Neuronal stem cell (in vitro differentiated cells): Measurements from ENCODE around the gene PRIMA1.

Experiments used
- DNase-seq: peaks from one replicate; pipeline ENCODE4 v3.0.0-alpha.2; 2013; ENCODE audit warnings: low spot score
- H2AFZ ChIP-seq: one replicate; pipeline ENCODE4 v1.6.1; 2013; ENCODE audit warnings: mild to moderate bottlenecking, low read length, inconsistent platforms
- H2AK5ac ChIP-seq: 2 replicates; pipeline ENCODE4 v1.6.1; 2013; ENCODE audit warnings: low read depth, mild to moderate bottlenecking, inconsistent platforms, low read length, moderate library complexity, mixed read lengths
- H2BK120ac ChIP-seq: 2 replicates; pipeline ENCODE4 v1.6.1; 2013; ENCODE audit warnings: low read depth, mild to moderate bottlenecking, inconsistent platforms, low read length, moderate library complexity, mixed read lengths
- H2BK12ac ChIP-seq: one replicate; pipeline ENCODE4 v1.6.1; 2013; ENCODE audit warnings: low read length, inconsistent platforms
- H2BK15ac ChIP-seq: 2 replicates; pipeline ENCODE4 v1.6.1; 2013; ENCODE audit warnings: mild to moderate bottlenecking, low read length, inconsistent platforms, mixed read lengths
- H2BK5ac ChIP-seq: one replicate; pipeline ENCODE4 v1.6.1; 2013; ENCODE audit warnings: inconsistent platforms, mild to moderate bottlenecking, low read length, moderate library complexity
- H3K14ac ChIP-seq: one replicate; pipeline ENCODE4 v1.6.1; 2013; ENCODE audit warnings: low read length, inconsistent platforms
- H3K18ac ChIP-seq: 2 replicates; pipeline ENCODE4 v1.6.1; 2013; ENCODE audit warnings: low read length, inconsistent platforms
- H3K23ac ChIP-seq: 2 replicates; pipeline ENCODE4 v1.6.1; 2013; ENCODE audit warnings: low read depth, mild to moderate bottlenecking, mixed read lengths, low read length, inconsistent platforms; ENCODE audit not compliant: poor library complexity
- H3K27ac ChIP-seq: replicated peaks from 3 replicates; pipeline ENCODE4 v1.5.1; 2013; ENCODE audit warnings: low read length, inconsistent platforms
- H3K27me3 ChIP-seq, 3 experiments: 2 replicates each; pipeline ENCODE4 v1.6.1; 2013; ENCODE audit warnings: low read length in 3 of 3, mild to moderate bottlenecking in 2 of 3, inconsistent platforms in 1 of 3, low read depth in 1 of 3, mixed read lengths in 1 of 3, moderate library complexity in 1 of 3; ENCODE audit not compliant: control insufficient read depth in 3 of 3, insufficient read depth in 3 of 3
- H3K36me3 ChIP-seq, 2 donors: replicated peaks in 1 of 2; 2 replicates each; pipeline ENCODE4 v1.6.1; 2013; ENCODE audit warnings: low read length in 2 of 2; ENCODE audit not compliant: control insufficient read depth in 2 of 2, insufficient read depth in 2 of 2
- H3K4ac ChIP-seq: 2 replicates; pipeline ENCODE4 v1.6.1; 2013; ENCODE audit warnings: inconsistent platforms, mild to moderate bottlenecking, low read length, moderate library complexity
- H3K4me1 ChIP-seq, 2 donors: 1 replicate in 1 of 2; 2 replicates in 1 of 2; pipeline ENCODE4 v1.6.1; 2013; ENCODE audit warnings: low read length in 2 of 2, low read depth in 1 of 2; ENCODE audit not compliant: control insufficient read depth in 2 of 2, insufficient read depth in 1 of 2
- H3K4me2 ChIP-seq: one replicate; pipeline ENCODE4 v1.6.1; 2013; ENCODE audit warnings: mild to moderate bottlenecking, low read length, inconsistent platforms; ENCODE audit not compliant: insufficient read depth, poor library complexity, severe bottlenecking
- H3K4me3 ChIP-seq, 2 donors: 2 replicates each; pipeline ENCODE4 v1.5.1; 2013; ENCODE audit warnings: low read length in 2 of 2, mild to moderate bottlenecking in 2 of 2, inconsistent platforms in 1 of 2, moderate library complexity in 1 of 2
- H3K79me1 ChIP-seq: one replicate; pipeline ENCODE4 v1.6.1; 2013; ENCODE audit warnings: low read depth, mild to moderate bottlenecking, inconsistent platforms, low read length, moderate library complexity
- H3K9ac ChIP-seq: one replicate; pipeline ENCODE4 v1.6.1; 2013; ENCODE audit warnings: mild to moderate bottlenecking, low read depth, low read length, inconsistent platforms; ENCODE audit not compliant: poor library complexity
- H3K9me3 ChIP-seq, 2 donors: replicated peaks in 1 of 2; 2 replicates each; pipeline versions ENCODE3 to v1.6.1; 2013; ENCODE audit warnings: low read length in 2 of 2, mild to moderate bottlenecking in 2 of 2, inconsistent platforms in 1 of 2, low read depth in 1 of 2, mixed read lengths in 1 of 2, moderate library complexity in 1 of 2; ENCODE audit not compliant: control insufficient read depth in 2 of 2, insufficient read depth in 1 of 2
- H4K8ac ChIP-seq: one replicate; pipeline ENCODE4 v1.6.1; 2013; ENCODE audit warnings: low read depth, mild to moderate bottlenecking, inconsistent platforms, low read length, moderate library complexity
- H4K91ac ChIP-seq: one replicate; pipeline ENCODE4 v1.6.1; 2013; ENCODE audit warnings: low read length, low read depth, mild to moderate bottlenecking, inconsistent platforms; ENCODE audit not compliant: poor library complexity
- WGBS, 2 donors: extraction: QIAGEN DNeasy Blood & Tissue Kit; methylation state at CpG; one replicate each; pipeline ENCODE4 v1.1.7; 2013; ENCODE audit warnings: missing lambda C conversion rate in 2 of 2, mixed read lengths in 1 of 2; ENCODE audit not compliant: insufficient read length in 2 of 2, insufficient replicate concordance in 1 of 2; ENCODE audit errors: extremely low coverage in 2 of 2; 5-methylcytosine and 5-hydroxymethylcytosine counted together

PRIMA1 gene

GRCh38 chr14:93715279-93715927, 72.9 kb downstream of the PRIMA1 start:
- Histone ChIP-seq H3K4me3 (no peak overlapping the region), H4K91ac (no peak overlapping the region), H2AFZ (no peak overlapping the region), H4K8ac (no peak overlapping the region), H2BK15ac (peak overlapping the region; percentile 45), H3K9ac (no peak overlapping the region), H3K27ac (no peak overlapping the region), H2BK12ac (no peak overlapping the region), H3K18ac (peak overlapping the region; percentile 49), H3K14ac (no peak overlapping the region), H3K4me2 (no peak overlapping the region), H3K9me3 (no peaks in the 10 kb centered on the region), H3K79me1 (no peaks in the 10 kb centered on the region), H3K23ac (no peak overlapping the region), H3K27me3 (no peaks in the 10 kb centered on the region), H2BK5ac (no peak overlapping the region), H3K4ac (no peak overlapping the region), H2BK120ac (peak overlapping the region; percentile 38), H3K36me3 (no peaks in the 10 kb centered on the region), H2AK5ac (peak overlapping the region; percentile 1), H3K4me1 (peaks cover 0 to 14% of the 10 kb centered on the region in 2 donors)
- DNase-seq, result no peak
- WGBS, 2 donors, result no CpG with 5 or more reads among the region's 13 CpGs

DNA sequence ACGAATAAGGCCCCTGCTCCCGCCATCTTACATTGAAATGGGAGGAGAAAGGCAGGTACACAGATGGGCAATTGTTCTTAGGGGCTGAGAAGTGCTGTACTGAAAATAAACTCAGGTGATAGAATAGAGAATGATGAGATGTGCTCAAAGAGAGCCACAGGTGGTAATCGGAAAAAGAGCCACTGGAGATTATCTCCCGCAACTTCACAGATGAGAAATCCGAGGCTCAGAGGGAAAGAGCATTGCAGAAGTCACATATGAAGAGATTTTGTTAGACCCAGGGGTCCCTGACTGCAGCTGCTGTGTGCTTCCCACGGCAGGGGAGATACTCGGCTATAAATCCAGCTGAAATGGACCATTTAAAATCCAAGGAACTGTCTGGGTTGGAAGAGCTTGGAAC, 73.7 kb downstream of the PRIMA1 start:
- DNase-seq, result no peak
- Histone ChIP-seq H3K4me1 (peaks cover 0 to 14% of the 10 kb centered on the region in 2 donors), H3K27ac (no peak overlapping the region), H3K36me3 (no peaks in the 10 kb centered on the region), H3K79me1 (no peaks in the 10 kb centered on the region), H4K91ac (no peak overlapping the region), H3K9ac (no peak overlapping the region), H2AFZ (no peak overlapping the region), H3K18ac (no peak overlapping the region), H2BK5ac (no peak overlapping the region), H3K9me3 (no peaks in the 10 kb centered on the region), H3K4ac (no peak overlapping the region), H2BK12ac (no peak overlapping the region), H2BK15ac (no peak overlapping the region), H3K23ac (no peak overlapping the region), H3K4me3 (no peak overlapping the region), H3K14ac (no peak overlapping the region), H2AK5ac (no peak overlapping the region), H3K4me2 (no peak overlapping the region), H4K8ac (no peak overlapping the region), H2BK120ac (no peak overlapping the region), H3K27me3 (no peaks in the 10 kb centered on the region)
- no CpG with 5 or more reads among the region's 7 CpGs for WGBS, 2 donors

DNA sequence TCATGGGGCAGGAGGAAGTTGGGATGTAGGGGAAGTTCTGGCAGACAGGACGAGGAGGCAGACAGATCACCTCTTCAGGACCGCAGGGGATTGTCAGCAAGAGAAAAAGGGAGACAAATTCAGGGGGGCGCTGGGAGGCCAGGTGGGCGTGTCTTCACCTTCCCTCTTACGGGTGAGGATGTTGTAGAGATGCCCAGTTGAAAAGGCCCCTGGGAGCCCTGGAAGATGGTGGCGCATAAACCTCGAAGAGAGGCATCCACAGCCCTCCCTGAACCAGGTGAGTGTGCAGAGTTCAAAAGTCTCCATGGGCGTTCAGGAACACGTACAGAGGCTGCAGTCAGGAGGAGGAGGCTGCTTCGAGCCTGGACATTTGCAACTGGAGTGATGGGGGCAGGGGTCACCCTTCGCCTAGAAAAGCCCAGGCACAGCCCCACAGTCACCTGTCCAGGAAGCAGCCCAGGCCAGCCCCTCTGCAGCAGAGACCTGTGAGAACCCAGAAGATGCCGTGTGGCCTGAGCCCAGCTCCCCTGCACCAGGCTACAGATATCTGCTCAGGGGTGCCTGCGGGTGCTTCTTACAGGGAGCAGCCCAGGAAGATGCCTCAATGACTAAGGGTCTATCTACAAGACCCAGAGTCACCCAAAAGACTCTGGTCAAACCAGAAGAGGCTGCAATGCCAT, 74.4 kb downstream of the PRIMA1 start:
- no peak overlapping the region for H2AFZ ChIP-seq
- H2BK15ac ChIP-seq, result no peak overlapping the region
- H3K27me3 ChIP-seq, result no peaks in the 10 kb centered on the region
- H3K18ac ChIP-seq, result peak overlapping the region; percentile 42
- H3K14ac ChIP-seq, result no peak overlapping the region
- H3K4ac ChIP-seq, result no peak overlapping the region
- H3K4me1 ChIP-seq, result peaks cover 0 to 16% of the 10 kb centered on the region in 2 donors
- no peaks in the 10 kb centered on the region for H3K36me3 ChIP-seq
- no peak overlapping the region for H3K4me3 ChIP-seq
- no CpG with 5 or more reads among the region's 13 CpGs for WGBS, 2 donors
- no peak overlapping the region for H2BK5ac ChIP-seq
- H3K79me1 ChIP-seq, result no peaks in the 10 kb centered on the region
- DNase-seq, result no peak
- H4K8ac ChIP-seq, result no peak overlapping the region
- peak overlapping the region; percentile 27 for H2AK5ac ChIP-seq
- no peak overlapping the region for H3K9ac ChIP-seq
- no peaks in the 10 kb centered on the region for H3K9me3 ChIP-seq
- no peak overlapping the region for H3K23ac ChIP-seq
- H3K27ac ChIP-seq, result no peak overlapping the region
- H2BK120ac ChIP-seq, result no peak overlapping the region
- no peak overlapping the region for H4K91ac ChIP-seq
- no peak overlapping the region for H2BK12ac ChIP-seq
- H3K4me2 ChIP-seq, result no peak overlapping the region

DNA sequence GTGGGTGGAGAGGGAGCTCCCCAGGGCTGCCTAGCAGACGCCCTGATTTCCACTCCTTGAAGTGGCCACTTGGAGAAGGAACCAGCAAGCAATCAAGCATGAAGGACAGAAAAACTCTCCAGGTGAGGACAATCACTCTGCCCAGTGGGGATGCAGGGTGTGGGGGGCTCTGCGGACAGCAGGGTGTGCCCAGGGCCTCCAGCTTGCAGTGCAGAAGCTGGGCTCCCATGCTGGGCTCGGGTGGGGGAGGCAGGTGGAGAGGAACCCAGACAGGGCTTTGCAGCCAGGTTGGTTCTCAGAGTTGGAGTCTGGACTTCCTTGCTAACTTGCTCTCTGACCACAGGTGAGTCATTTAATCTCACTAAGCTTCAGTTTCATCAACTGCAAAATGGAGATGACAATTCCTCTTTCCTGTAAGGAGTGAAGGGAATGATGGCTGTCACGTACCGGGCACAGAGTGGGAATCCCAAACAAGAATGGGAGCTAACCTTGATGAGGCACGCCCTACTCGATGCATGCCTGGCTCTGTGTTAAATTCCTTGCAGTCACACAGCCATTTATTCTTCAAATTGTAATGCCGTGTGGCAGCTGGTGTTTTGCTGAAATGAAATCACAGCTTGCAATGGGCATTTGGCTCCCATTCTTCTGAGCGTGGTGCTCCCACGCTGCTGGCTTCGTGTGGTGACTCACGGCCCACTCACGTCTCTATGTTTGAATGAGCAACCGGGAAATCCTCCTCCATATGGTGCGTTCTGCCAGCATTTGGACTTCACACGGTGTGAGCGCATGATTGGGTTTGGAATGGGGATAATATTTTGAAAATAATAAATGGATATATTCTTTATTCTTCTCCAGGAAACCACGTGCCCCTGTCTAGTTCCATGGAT, 75.2 kb downstream of the PRIMA1 start:
- DNase-seq, result no peak
- Histone ChIP-seq H3K4me2 (no peak overlapping the region), H3K14ac (no peak overlapping the region), H3K36me3 (no peaks in the 10 kb centered on the region), H2BK15ac (no peak overlapping the region), H4K91ac (no peak overlapping the region), H2BK120ac (no peak overlapping the region), H2BK12ac (no peak overlapping the region), H3K4me1 (peaks cover 0 to 16% of the 10 kb centered on the region in 2 donors), H3K18ac (no peak overlapping the region), H3K27me3 (no peaks in the 10 kb centered on the region), H3K79me1 (no peaks in the 10 kb centered on the region), H4K8ac (no peak overlapping the region), H3K4ac (no peak overlapping the region), H2AFZ (no peak overlapping the region), H3K23ac (no peak overlapping the region), H2BK5ac (no peak overlapping the region), H3K4me3 (no peak overlapping the region), H3K27ac (no peak overlapping the region), H3K9ac (no peak overlapping the region), H3K9me3 (no peaks in the 10 kb centered on the region), H2AK5ac (peak overlapping the region; percentile 16)
- no CpG with 5 or more reads among the region's 18 CpGs for WGBS, 2 donors
